C4-2B (cell line): ENCODE results near the gene SPATA31A1.
"Not testable (repeated sequence)": the region's sequence is repeated elsewhere in the genome, so short reads cannot be mapped to it uniquely, and the experiment has no call there.

Source experiments
- H3K27ac ChIP-seq: fragments of 450-650 bp; 2 replicates; pipeline ENCODE4 v1.5.1; 2017

Gene SPATA31A1

GRCh38 chr9:39355369-39355768, at the start of gene SPATA31A1:
Gene SPATA31A1, plus strand, starts transcription at chr9:39355669. Its CDS starts 62 bp downstream, at chr9:39355731.
- H3K27ac ChIP-seq: not testable (repeated sequence)

GRCh38 chr9:39407261-39408204, 52.1 kb downstream of the SPATA31A1 start:
- H3K27ac ChIP-seq: not testable (repeated sequence)

GRCh38 chr9:39411254-39411940, 55.9 kb downstream of the SPATA31A1 start:
- H3K27ac ChIP-seq: not testable (repeated sequence)
